ENCODE results near the gene INSYN2B.

INSYN2B gene

DNA sequence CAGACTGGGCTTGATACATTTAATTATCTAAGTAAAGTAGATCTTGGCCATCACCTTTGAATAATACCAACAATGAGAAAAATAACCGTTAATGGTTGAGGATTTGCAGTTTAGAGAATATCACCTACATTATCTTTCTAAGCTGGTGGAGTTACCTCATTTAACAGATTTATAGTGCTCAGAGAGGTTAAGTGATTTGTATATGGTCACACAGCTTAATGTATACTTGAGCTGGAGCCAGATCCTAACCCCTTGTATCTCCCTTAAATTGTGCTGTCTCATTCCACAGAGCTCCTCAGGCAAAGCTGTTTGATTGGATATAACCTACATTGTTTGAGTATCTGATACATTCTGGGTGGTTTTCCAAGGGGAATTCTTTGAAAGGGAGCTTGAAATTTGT lies 57.8 kb downstream of the INSYN2B start:
- Histone ChIP-seq H3K9me2 (replicated peaks; ENCODE audit: insufficient read depth, low read length) (no peaks in the 10 kb centered on the region), H3K36me3 (replicated peaks; ENCODE audit: insufficient read depth, low read length) (no peaks in the 10 kb centered on the region), H3K9ac (ENCODE audit: low read length) (no peak overlapping the region), H3K4me3 (ENCODE audit: low read length) (no peak overlapping the region), H3K27ac (ENCODE audit: low read length) (no peak overlapping the region), H2AFZ (ENCODE audit: low read length) (no peak overlapping the region), H3K9me3 (replicated peaks; ENCODE audit: insufficient read depth, low read length) (no peaks in the 10 kb centered on the region), H3K27me3 (replicated peaks; ENCODE audit: insufficient read depth, low read length) (no peaks in the 10 kb centered on the region), H4K20me1 (ENCODE audit: insufficient read depth, low read length) (no peaks in the 10 kb centered on the region), H3F3A (ENCODE audit: insufficient read depth, low read length) (no peaks in the 10 kb centered on the region), H3K4me2 (ENCODE audit: low read depth, low read length) (no peak overlapping the region), H3K4me1 (ENCODE audit: low read length) (no peaks in the 10 kb centered on the region), H3K79me2 (ENCODE audit: low read length) (no peaks in the 10 kb centered on the region)
- TF ChIP-seq, protein P1, sequence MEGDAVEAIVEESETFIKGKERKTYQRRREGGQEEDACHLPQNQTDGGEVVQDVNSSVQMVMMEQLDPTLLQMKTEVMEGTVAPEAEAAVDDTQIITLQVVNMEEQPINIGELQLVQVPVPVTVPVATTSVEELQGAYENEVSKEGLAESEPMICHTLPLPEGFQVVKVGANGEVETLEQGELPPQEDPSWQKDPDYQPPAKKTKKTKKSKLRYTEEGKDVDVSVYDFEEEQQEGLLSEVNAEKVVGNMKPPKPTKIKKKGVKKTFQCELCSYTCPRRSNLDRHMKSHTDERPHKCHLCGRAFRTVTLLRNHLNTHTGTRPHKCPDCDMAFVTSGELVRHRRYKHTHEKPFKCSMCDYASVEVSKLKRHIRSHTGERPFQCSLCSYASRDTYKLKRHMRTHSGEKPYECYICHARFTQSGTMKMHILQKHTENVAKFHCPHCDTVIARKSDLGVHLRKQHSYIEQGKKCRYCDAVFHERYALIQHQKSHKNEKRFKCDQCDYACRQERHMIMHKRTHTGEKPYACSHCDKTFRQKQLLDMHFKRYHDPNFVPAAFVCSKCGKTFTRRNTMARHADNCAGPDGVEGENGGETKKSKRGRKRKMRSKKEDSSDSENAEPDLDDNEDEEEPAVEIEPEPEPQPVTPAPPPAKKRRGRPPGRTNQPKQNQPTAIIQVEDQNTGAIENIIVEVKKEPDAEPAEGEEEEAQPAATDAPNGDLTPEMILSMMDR (IDR thresholded peaks at IDR 0.05; ENCODE audit: low read length) = no peak
- no peak for TF ChIP-seq EZH2 (optimal IDR thresholded peaks at IDR 0.05; ENCODE audit: low read depth, low read length)
- no peak for TF ChIP-seq EZH2phosphoT487 (IDR thresholded peaks at IDR 0.05; ENCODE audit: low read length)
- DNase-seq = no peak

DNA sequence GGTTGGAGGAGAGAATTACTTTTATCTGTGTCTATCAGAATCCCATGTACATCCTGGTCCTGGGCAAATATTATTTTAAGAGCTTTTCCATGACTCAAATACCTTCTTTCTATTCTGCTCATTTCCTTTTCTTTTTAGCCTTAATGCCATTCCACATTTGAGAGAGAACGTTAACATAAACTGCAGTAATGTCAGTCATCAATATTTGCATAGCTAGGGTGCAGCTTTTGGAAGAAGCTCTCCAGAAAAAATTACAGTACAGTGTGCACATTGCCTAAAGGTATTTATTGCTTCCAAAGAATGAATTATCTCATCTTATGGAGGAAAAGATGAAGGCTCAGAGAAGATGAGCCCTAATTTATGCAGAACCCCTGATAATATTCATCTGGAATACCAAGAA lies 58.3 kb downstream of the INSYN2B start:
- Histone ChIP-seq H3K4me3 (ENCODE audit: low read length) (no peak overlapping the region), H3K79me2 (ENCODE audit: low read length) (no peaks in the 10 kb centered on the region), H2AFZ (ENCODE audit: low read length) (no peak overlapping the region), H4K20me1 (ENCODE audit: insufficient read depth, low read length) (no peaks in the 10 kb centered on the region), H3K27me3 (replicated peaks; ENCODE audit: insufficient read depth, low read length) (no peaks in the 10 kb centered on the region), H3K4me2 (ENCODE audit: low read depth, low read length) (no peak overlapping the region), H3K9me2 (replicated peaks; ENCODE audit: insufficient read depth, low read length) (no peaks in the 10 kb centered on the region), H3K9ac (ENCODE audit: low read length) (no peak overlapping the region), H3F3A (ENCODE audit: insufficient read depth, low read length) (no peaks in the 10 kb centered on the region), H3K27ac (ENCODE audit: low read length) (no peak overlapping the region), H3K4me1 (ENCODE audit: low read length) (no peaks in the 10 kb centered on the region), H3K9me3 (replicated peaks; ENCODE audit: insufficient read depth, low read length) (no peaks in the 10 kb centered on the region), H3K36me3 (replicated peaks; ENCODE audit: insufficient read depth, low read length) (no peaks in the 10 kb centered on the region)
- no peak for TF ChIP-seq EZH2phosphoT487 (IDR thresholded peaks at IDR 0.05; ENCODE audit: low read length)
- TF ChIP-seq, protein P1 (IDR thresholded peaks at IDR 0.05; ENCODE audit: low read length) = no peak
- no peak for TF ChIP-seq EZH2 (optimal IDR thresholded peaks at IDR 0.05; ENCODE audit: low read depth, low read length)
- DNase-seq = no peak

DNA sequence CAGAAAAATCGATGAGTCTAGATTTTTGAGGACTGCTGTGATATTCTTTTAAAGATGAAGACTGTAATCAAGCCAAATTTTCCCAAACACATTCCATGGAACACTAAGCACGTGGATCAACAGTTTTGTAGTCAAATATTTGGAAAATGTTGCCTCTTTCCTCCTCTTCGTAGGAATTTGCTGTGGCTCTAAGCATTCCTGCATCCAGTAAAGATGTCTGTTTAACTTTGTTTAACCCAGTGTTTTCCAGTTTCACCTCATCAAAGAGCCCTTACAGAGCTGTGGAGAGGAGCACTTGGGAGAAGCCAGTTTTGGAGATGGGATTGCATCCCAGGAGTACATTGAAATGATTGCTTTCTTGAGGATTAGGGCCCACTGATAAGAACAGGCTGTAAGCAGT lies 58.9 kb downstream of the INSYN2B start:
- no peaks in the 10 kb centered on the region for H3K36me3 ChIP-seq (replicated peaks; ENCODE audit: insufficient read depth, low read length)
- H3K27ac ChIP-seq (ENCODE audit: low read length) = no peak overlapping the region
- H3K27me3 ChIP-seq (replicated peaks; ENCODE audit: insufficient read depth, low read length) = no peaks in the 10 kb centered on the region
- no peak for DNase-seq
- no peaks in the 10 kb centered on the region for H3K9me3 ChIP-seq (replicated peaks; ENCODE audit: insufficient read depth, low read length)
- no peak overlapping the region for H3K4me2 ChIP-seq (ENCODE audit: low read depth, low read length)
- no peaks in the 10 kb centered on the region for H3K9me2 ChIP-seq (replicated peaks; ENCODE audit: insufficient read depth, low read length)
- no peak overlapping the region for H3K4me3 ChIP-seq (ENCODE audit: low read length)
- no peaks in the 10 kb centered on the region for H4K20me1 ChIP-seq (ENCODE audit: insufficient read depth, low read length)
- TF ChIP-seq, protein P1 (IDR thresholded peaks at IDR 0.05; ENCODE audit: low read length) = no peak
- no peak for TF ChIP-seq EZH2phosphoT487 (IDR thresholded peaks at IDR 0.05; ENCODE audit: low read length)
- no peaks in the 10 kb centered on the region for H3F3A ChIP-seq (ENCODE audit: insufficient read depth, low read length)
- H2AFZ ChIP-seq (ENCODE audit: low read length) = no peak overlapping the region
- no peak overlapping the region for H3K9ac ChIP-seq (ENCODE audit: low read length)
- no peaks in the 10 kb centered on the region for H3K4me1 ChIP-seq (ENCODE audit: low read length)
- H3K79me2 ChIP-seq (ENCODE audit: low read length) = no peaks in the 10 kb centered on the region
